Neuronal stem cell (in vitro differentiated cells): ENCODE results near the gene SLF1.

Experiments used
- DNase-seq: peaks from one replicate; pipeline ENCODE4 v3.0.0-alpha.2; 2013; ENCODE audit warnings: low spot score
- H2AFZ ChIP-seq: one replicate; pipeline ENCODE4 v1.6.1; 2013; ENCODE audit warnings: mild to moderate bottlenecking, low read length, inconsistent platforms
- H2AK5ac ChIP-seq: 2 replicates; pipeline ENCODE4 v1.6.1; 2013; ENCODE audit warnings: low read depth, mild to moderate bottlenecking, inconsistent platforms, low read length, moderate library complexity, mixed read lengths
- H2BK120ac ChIP-seq: 2 replicates; pipeline ENCODE4 v1.6.1; 2013; ENCODE audit warnings: low read depth, mild to moderate bottlenecking, inconsistent platforms, low read length, moderate library complexity, mixed read lengths
- H2BK12ac ChIP-seq: one replicate; pipeline ENCODE4 v1.6.1; 2013; ENCODE audit warnings: low read length, inconsistent platforms
- H2BK15ac ChIP-seq: 2 replicates; pipeline ENCODE4 v1.6.1; 2013; ENCODE audit warnings: mild to moderate bottlenecking, low read length, inconsistent platforms, mixed read lengths
- H2BK5ac ChIP-seq: one replicate; pipeline ENCODE4 v1.6.1; 2013; ENCODE audit warnings: inconsistent platforms, mild to moderate bottlenecking, low read length, moderate library complexity
- H3K14ac ChIP-seq: one replicate; pipeline ENCODE4 v1.6.1; 2013; ENCODE audit warnings: low read length, inconsistent platforms
- H3K18ac ChIP-seq: 2 replicates; pipeline ENCODE4 v1.6.1; 2013; ENCODE audit warnings: low read length, inconsistent platforms
- H3K23ac ChIP-seq: 2 replicates; pipeline ENCODE4 v1.6.1; 2013; ENCODE audit warnings: low read depth, mild to moderate bottlenecking, mixed read lengths, low read length, inconsistent platforms; ENCODE audit not compliant: poor library complexity
- H3K27ac ChIP-seq: replicated peaks from 3 replicates; pipeline ENCODE4 v1.5.1; 2013; ENCODE audit warnings: low read length, inconsistent platforms
- H3K27me3 ChIP-seq, 3 experiments: 2 replicates each; pipeline ENCODE4 v1.6.1; 2013; ENCODE audit warnings: low read length in 3 of 3, mild to moderate bottlenecking in 2 of 3, inconsistent platforms in 1 of 3, low read depth in 1 of 3, mixed read lengths in 1 of 3, moderate library complexity in 1 of 3; ENCODE audit not compliant: control insufficient read depth in 3 of 3, insufficient read depth in 3 of 3
- H3K36me3 ChIP-seq, 2 donors: replicated peaks in 1 of 2; 2 replicates each; pipeline ENCODE4 v1.6.1; 2013; ENCODE audit warnings: low read length in 2 of 2; ENCODE audit not compliant: control insufficient read depth in 2 of 2, insufficient read depth in 2 of 2
- H3K4ac ChIP-seq: 2 replicates; pipeline ENCODE4 v1.6.1; 2013; ENCODE audit warnings: inconsistent platforms, mild to moderate bottlenecking, low read length, moderate library complexity
- H3K4me1 ChIP-seq, 2 donors: 1 replicate in 1 of 2; 2 replicates in 1 of 2; pipeline ENCODE4 v1.6.1; 2013; ENCODE audit warnings: low read length in 2 of 2, low read depth in 1 of 2; ENCODE audit not compliant: control insufficient read depth in 2 of 2, insufficient read depth in 1 of 2
- H3K4me2 ChIP-seq: one replicate; pipeline ENCODE4 v1.6.1; 2013; ENCODE audit warnings: mild to moderate bottlenecking, low read length, inconsistent platforms; ENCODE audit not compliant: insufficient read depth, poor library complexity, severe bottlenecking
- H3K4me3 ChIP-seq, 2 donors: 2 replicates each; pipeline ENCODE4 v1.5.1; 2013; ENCODE audit warnings: low read length in 2 of 2, mild to moderate bottlenecking in 2 of 2, inconsistent platforms in 1 of 2, moderate library complexity in 1 of 2
- H3K79me1 ChIP-seq: one replicate; pipeline ENCODE4 v1.6.1; 2013; ENCODE audit warnings: low read depth, mild to moderate bottlenecking, inconsistent platforms, low read length, moderate library complexity
- H3K9ac ChIP-seq: one replicate; pipeline ENCODE4 v1.6.1; 2013; ENCODE audit warnings: mild to moderate bottlenecking, low read depth, low read length, inconsistent platforms; ENCODE audit not compliant: poor library complexity
- H3K9me3 ChIP-seq, 2 donors: replicated peaks in 1 of 2; 2 replicates each; pipeline versions ENCODE3 to v1.6.1; 2013; ENCODE audit warnings: low read length in 2 of 2, mild to moderate bottlenecking in 2 of 2, inconsistent platforms in 1 of 2, low read depth in 1 of 2, mixed read lengths in 1 of 2, moderate library complexity in 1 of 2; ENCODE audit not compliant: control insufficient read depth in 2 of 2, insufficient read depth in 1 of 2
- H4K8ac ChIP-seq: one replicate; pipeline ENCODE4 v1.6.1; 2013; ENCODE audit warnings: low read depth, mild to moderate bottlenecking, inconsistent platforms, low read length, moderate library complexity
- H4K91ac ChIP-seq: one replicate; pipeline ENCODE4 v1.6.1; 2013; ENCODE audit warnings: low read length, low read depth, mild to moderate bottlenecking, inconsistent platforms; ENCODE audit not compliant: poor library complexity
- WGBS, 2 donors: extraction: QIAGEN DNeasy Blood & Tissue Kit; methylation state at CpG; one replicate each; pipeline ENCODE4 v1.1.7; 2013; ENCODE audit warnings: missing lambda C conversion rate in 2 of 2, mixed read lengths in 1 of 2; ENCODE audit not compliant: insufficient read length in 2 of 2, insufficient replicate concordance in 1 of 2; ENCODE audit errors: extremely low coverage in 2 of 2; 5-methylcytosine and 5-hydroxymethylcytosine counted together

SLF1 gene

DNA sequence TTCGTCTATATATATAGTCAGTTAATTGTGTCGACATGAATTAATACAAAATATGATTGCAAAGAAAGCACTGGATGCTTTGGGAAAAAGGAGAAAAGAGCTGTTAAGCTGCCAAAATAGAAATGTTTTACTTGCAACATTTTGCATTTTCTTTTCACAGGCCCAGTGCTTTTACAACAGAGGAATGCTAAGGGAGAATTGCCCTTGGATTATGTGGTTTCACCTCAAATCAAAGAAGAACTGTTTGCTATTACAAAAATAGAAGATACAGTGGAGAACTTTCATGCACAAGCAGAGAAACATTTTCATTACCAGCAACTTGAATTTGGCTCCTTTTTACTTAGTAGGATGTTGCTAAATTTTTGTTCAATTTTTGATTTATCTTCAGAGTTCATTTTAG is 76.2 kb downstream of the SLF1 start:
- H3K27me3 ChIP-seq = no peaks in the 10 kb centered on the region
- H3K14ac ChIP-seq = no peak overlapping the region
- H4K91ac ChIP-seq = no peak overlapping the region
- no peak overlapping the region for H3K27ac ChIP-seq
- no peak overlapping the region for H4K8ac ChIP-seq
- peaks cover 2 to 39% of the 10 kb centered on the region in 2 donors for H3K4me1 ChIP-seq
- no peak for DNase-seq
- no peak overlapping the region for H2BK12ac ChIP-seq
- peaks cover 0 to 44% of the 10 kb centered on the region in 2 donors for H3K36me3 ChIP-seq
- H2BK15ac ChIP-seq = no peak overlapping the region
- H2BK5ac ChIP-seq = no peak overlapping the region
- H2AFZ ChIP-seq = no peak overlapping the region
- H2BK120ac ChIP-seq = no peak overlapping the region
- WGBS, 2 donors = no CpG with 5 or more reads among the region's 2 CpGs
- H3K9ac ChIP-seq = no peak overlapping the region
- no peak overlapping the region for H3K4me3 ChIP-seq
- no peak overlapping the region for H3K18ac ChIP-seq
- H3K79me1 ChIP-seq = no peaks in the 10 kb centered on the region
- H3K4me2 ChIP-seq = no peak overlapping the region
- H3K23ac ChIP-seq = no peak overlapping the region
- no peak overlapping the region for H3K4ac ChIP-seq
- H2AK5ac ChIP-seq = no peak overlapping the region
- no peaks in the 10 kb centered on the region for H3K9me3 ChIP-seq

GRCh38 chr5:94698197-94698596 is 79.7 kb downstream of the SLF1 start:
- no peak overlapping the region for H3K23ac ChIP-seq
- H3K18ac ChIP-seq = no peak overlapping the region
- H4K8ac ChIP-seq = no peak overlapping the region
- DNase-seq = no peak
- no peak overlapping the region for H2BK120ac ChIP-seq
- H3K9ac ChIP-seq = no peak overlapping the region
- no peaks in the 10 kb centered on the region for H3K79me1 ChIP-seq
- no peak overlapping the region for H2BK15ac ChIP-seq
- no peak overlapping the region for H3K4me2 ChIP-seq
- H2AK5ac ChIP-seq = no peak overlapping the region
- H3K9me3 ChIP-seq = peaks cover 0 to 14% of the 10 kb centered on the region in 2 donors
- no peak overlapping the region for H2AFZ ChIP-seq
- peaks cover 0 to 52% of the 10 kb centered on the region in 2 donors for H3K36me3 ChIP-seq
- no peak overlapping the region for H2BK5ac ChIP-seq
- no peak overlapping the region for H3K27ac ChIP-seq
- H3K4me1 ChIP-seq = peaks cover 0 to 6% of the 10 kb centered on the region in 2 donors
- no peaks in the 10 kb centered on the region for H3K27me3 ChIP-seq
- H3K4me3 ChIP-seq = no peak overlapping the region
- H4K91ac ChIP-seq = no peak overlapping the region
- no peak overlapping the region for H2BK12ac ChIP-seq
- no CpG with 5 or more reads among the region's 5 CpGs for WGBS, 2 donors
- H3K4ac ChIP-seq = no peak overlapping the region
- no peak overlapping the region for H3K14ac ChIP-seq

GRCh38 chr5:94699562-94699961 is 81.1 kb downstream of the SLF1 start:
- H3K27me3 ChIP-seq = no peaks in the 10 kb centered on the region
- WGBS, 2 donors = no CpG with 5 or more reads among the region's 2 CpGs
- no peak overlapping the region for H2BK120ac ChIP-seq
- H3K18ac ChIP-seq = no peak overlapping the region
- no peak overlapping the region for H3K9ac ChIP-seq
- no peak overlapping the region for H3K4me2 ChIP-seq
- H4K8ac ChIP-seq = no peak overlapping the region
- no peak overlapping the region for H2BK12ac ChIP-seq
- H4K91ac ChIP-seq = no peak overlapping the region
- no peak overlapping the region for H2AFZ ChIP-seq
- H2AK5ac ChIP-seq = no peak overlapping the region
- H3K9me3 ChIP-seq = peaks cover 0 to 19% of the 10 kb centered on the region in 2 donors
- no peak overlapping the region for H3K23ac ChIP-seq
- peaks cover 0 to 49% of the 10 kb centered on the region in 2 donors for H3K36me3 ChIP-seq
- H3K79me1 ChIP-seq = no peaks in the 10 kb centered on the region
- no peak overlapping the region for H3K4ac ChIP-seq
- DNase-seq = no peak
- H3K4me1 ChIP-seq = peaks cover 0 to 3% of the 10 kb centered on the region in 2 donors
- no peak overlapping the region for H2BK15ac ChIP-seq
- no peak overlapping the region for H3K14ac ChIP-seq
- H2BK5ac ChIP-seq = no peak overlapping the region
- no peak overlapping the region for H3K27ac ChIP-seq
- H3K4me3 ChIP-seq = no peak overlapping the region

DNA sequence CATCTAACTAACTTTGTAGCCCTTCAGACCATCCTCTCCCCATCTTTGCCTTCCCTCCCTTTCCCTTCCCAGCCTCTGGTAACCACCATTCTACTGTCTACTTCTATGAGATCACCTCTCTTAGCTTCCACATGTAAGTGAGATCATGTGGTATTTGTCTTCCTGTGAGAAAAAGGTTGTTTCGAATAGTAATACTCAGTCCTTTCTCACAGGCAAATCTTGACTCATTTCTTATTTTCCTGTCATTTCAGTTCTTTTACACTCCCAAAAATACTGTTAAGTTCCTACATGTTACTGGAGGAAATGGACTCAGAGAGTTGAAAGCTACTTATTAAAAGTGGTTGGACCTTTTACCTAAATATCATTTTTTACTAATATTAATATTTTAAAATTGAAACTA is 82.1 kb downstream of the SLF1 start:
- Histone ChIP-seq H2BK15ac (no peak overlapping the region), H3K23ac (no peak overlapping the region), H3K27ac (no peak overlapping the region), H2BK120ac (no peak overlapping the region), H2AK5ac (no peak overlapping the region), H4K8ac (no peak overlapping the region), H3K9me3 (peaks cover 0 to 19% of the 10 kb centered on the region in 2 donors), H3K14ac (no peak overlapping the region), H3K18ac (no peak overlapping the region), H3K79me1 (no peaks in the 10 kb centered on the region), H3K4ac (no peak overlapping the region), H3K4me1 (peaks cover 0 to 3% of the 10 kb centered on the region in 2 donors), H4K91ac (no peak overlapping the region), H2BK5ac (no peak overlapping the region), H2AFZ (no peak overlapping the region), H3K4me3 (no peak overlapping the region), H3K27me3 (no peaks in the 10 kb centered on the region), H3K4me2 (no peak overlapping the region), H3K9ac (no peak overlapping the region), H2BK12ac (no peak overlapping the region), H3K36me3 (peaks cover 0 to 40% of the 10 kb centered on the region in 2 donors)
- WGBS, 2 donors = no CpG with 5 or more reads among the region's 1 CpG
- DNase-seq = no peak
